H9 (cell line): ENCODE data around the gene DCAF6. TPM values are rescaled to one million over a fixed set of nuclear protein-coding genes. Genes with fewer than 3 reads are reported as not detected.

Experiments
- DNase-seq: peaks from one replicate; pipeline ENCODE4 v3.0.0-alpha.2; 2017
- H2AFZ ChIP-seq: one replicate; pipeline ENCODE4 v1.6.1; 2013; ENCODE audit warnings: mild to moderate bottlenecking, low read length, control low read depth, moderate library complexity
- H2AK5ac ChIP-seq: 2 replicates; pipeline ENCODE4 v1.6.1; 2013; ENCODE audit warnings: low read length, control low read depth, mixed read lengths; ENCODE audit not compliant: insufficient read length
- H2BK120ac ChIP-seq: one replicate; pipeline ENCODE4 v1.6.1; 2013; ENCODE audit warnings: low read depth, mild to moderate bottlenecking, low read length, control low read depth, inconsistent platforms; ENCODE audit not compliant: poor library complexity, severe bottlenecking
- H2BK12ac ChIP-seq: 2 replicates; pipeline ENCODE4 v1.6.1; 2013; ENCODE audit warnings: low read length, control low read depth, mixed read lengths, low read depth; ENCODE audit not compliant: insufficient read length
- H2BK15ac ChIP-seq: 2 replicates; pipeline ENCODE4 v1.6.1; 2013; ENCODE audit warnings: low read depth, low read length, control low read depth
- H2BK20ac ChIP-seq: one replicate; pipeline ENCODE4 v1.6.1; 2013; ENCODE audit warnings: low read depth, mild to moderate bottlenecking, low read length, control low read depth, inconsistent platforms; ENCODE audit not compliant: poor library complexity, severe bottlenecking
- H2BK5ac ChIP-seq: 2 replicates; pipeline ENCODE4 v1.6.1; 2013; ENCODE audit warnings: low read length, control low read depth, mixed read lengths; ENCODE audit not compliant: insufficient read length
- H3K14ac ChIP-seq: 2 replicates; pipeline ENCODE4 v1.6.1; 2013; ENCODE audit warnings: low read length, control low read depth; ENCODE audit not compliant: insufficient read depth
- H3K18ac ChIP-seq: 2 replicates; pipeline ENCODE4 v1.6.1; 2013; ENCODE audit warnings: low read depth, mild to moderate bottlenecking, mixed read lengths, low read length, control low read depth; ENCODE audit not compliant: insufficient read length
- H3K23ac ChIP-seq: 2 replicates; pipeline ENCODE4 v1.6.1; 2013; ENCODE audit warnings: low read length, control low read depth, mixed read lengths, low read depth; ENCODE audit not compliant: insufficient read length
- H3K23me2 ChIP-seq: 2 replicates; pipeline ENCODE4 v1.6.1; 2013; ENCODE audit warnings: low read depth, mild to moderate bottlenecking, mixed read lengths, low read length, control low read depth; ENCODE audit not compliant: insufficient read length, poor library complexity, severe bottlenecking
- H3K27ac ChIP-seq: 2 replicates; pipeline ENCODE4 v1.5.1; 2013; ENCODE audit warnings: low read length, control low read depth, mixed read lengths, low read depth; ENCODE audit not compliant: insufficient read length
- H3K27me3 ChIP-seq: 2 replicates; pipeline ENCODE4 v1.6.1; 2013; ENCODE audit warnings: low read length, control low read depth, inconsistent platforms; ENCODE audit not compliant: insufficient read depth
- H3K4ac ChIP-seq: 2 replicates; pipeline ENCODE4 v1.6.1; 2013; ENCODE audit warnings: low read depth, mild to moderate bottlenecking, control low read depth, inconsistent platforms, low read length, moderate library complexity
- H3K4me1 ChIP-seq: 2 replicates; pipeline ENCODE4 v1.6.1; 2013; ENCODE audit warnings: low read length, control low read depth, inconsistent platforms; ENCODE audit not compliant: insufficient read depth
- H3K4me2 ChIP-seq: 2 replicates; pipeline ENCODE4 v1.6.1; 2013; ENCODE audit warnings: low read length, control low read depth, mixed read lengths; ENCODE audit not compliant: insufficient read length, insufficient read depth
- H3K56ac ChIP-seq: 2 replicates; pipeline ENCODE4 v1.6.1; 2013; ENCODE audit warnings: low read depth, mild to moderate bottlenecking, mixed read lengths, low read length, control low read depth; ENCODE audit not compliant: insufficient read length
- H3K79me1 ChIP-seq: 2 replicates; pipeline ENCODE4 v1.6.1; 2013; ENCODE audit warnings: low read depth, mild to moderate bottlenecking, moderate library complexity, low read length, control low read depth, inconsistent platforms; ENCODE audit not compliant: insufficient read depth, poor library complexity, severe bottlenecking
- H3K79me2 ChIP-seq: 2 replicates; pipeline ENCODE4 v1.6.1; 2013; ENCODE audit warnings: low read length, control low read depth, inconsistent platforms; ENCODE audit not compliant: insufficient read depth
- H3K9ac ChIP-seq: 2 replicates; pipeline ENCODE4 v1.6.1; 2013; ENCODE audit warnings: low read length, control low read depth, mixed read lengths; ENCODE audit not compliant: insufficient read length; ENCODE audit errors: extremely low read depth
- H3K9me3 ChIP-seq: one replicate; pipeline ENCODE4 v1.6.1; 2013; ENCODE audit warnings: low read depth, low read length, inconsistent platforms; ENCODE audit not compliant: control insufficient read depth
- H3T11ph ChIP-seq: one replicate; pipeline ENCODE4 v1.6.1; 2013; ENCODE audit warnings: mild to moderate bottlenecking, low read length, control low read depth, inconsistent platforms
- H4K20me1 ChIP-seq: one replicate; pipeline ENCODE4 v1.6.1; 2013; ENCODE audit not compliant: control insufficient read depth, insufficient read length, insufficient read depth
- H4K5ac ChIP-seq: 2 replicates; pipeline ENCODE4 v1.6.1; 2013; ENCODE audit warnings: low read depth, mild to moderate bottlenecking, mixed read lengths, low read length, control low read depth; ENCODE audit not compliant: insufficient read length
- H4K8ac ChIP-seq: replicated peaks from 2 replicates; pipeline ENCODE4 v1.6.1; 2013; ENCODE audit warnings: low read length, control low read depth, mixed read lengths, low read depth; ENCODE audit not compliant: insufficient read length
- H4K91ac ChIP-seq: 2 replicates; pipeline ENCODE4 v1.6.1; 2013; ENCODE audit warnings: low read depth, mild to moderate bottlenecking, moderate library complexity, mixed read lengths, low read length, control low read depth; ENCODE audit not compliant: insufficient read length
- H3K27ac Mint-ChIP-seq, 3 experiments: 2 replicates in 2 of 3; 3 replicates in 1 of 3; pipeline ENCODE4 v1.8.0; 2020 to 2021; ENCODE audit warnings: mixed read lengths in 3 of 3, mild to moderate bottlenecking in 1 of 3, moderate library complexity in 1 of 3
- H3K27me3 Mint-ChIP-seq: 2 replicates; pipeline ENCODE4 v1.8.0; 2021; ENCODE audit warnings: low read depth, mild to moderate bottlenecking, moderate library complexity, mixed read lengths
- H3K36me3 Mint-ChIP-seq, 3 experiments: 2 replicates in 2 of 3; 3 replicates in 1 of 3; pipeline ENCODE4 v1.8.0; 2020 to 2021; ENCODE audit warnings: low read depth in 3 of 3, mixed read lengths in 3 of 3; ENCODE audit not compliant: insufficient read depth in 1 of 3
- H3K4me1 Mint-ChIP-seq, 2 experiments: 2 replicates each; pipeline ENCODE4 v1.8.0; 2020; ENCODE audit warnings: mixed read lengths in 2 of 2
- H3K4me3 Mint-ChIP-seq, 2 experiments: 2 replicates in 1 of 2; 3 replicates in 1 of 2; pipeline ENCODE4 v1.8.0; 2020 to 2021; ENCODE audit warnings: mild to moderate bottlenecking in 2 of 2, mixed read lengths in 2 of 2, moderate library complexity in 1 of 2
- H3K9me3 Mint-ChIP-seq, 2 experiments: 2 replicates in 1 of 2; 3 replicates in 1 of 2; pipeline ENCODE4 v1.8.0; 2020; ENCODE audit warnings: mild to moderate bottlenecking in 2 of 2, mixed read lengths in 2 of 2, moderate library complexity in 1 of 2
- WGBS: extraction: QIAGEN DNeasy Blood & Tissue Kit; methylation state at CpG from one replicate; pipeline ENCODE4 v1.1.7; 2013; ENCODE audit warnings: missing lambda C conversion rate, low lambda C conversion rate, mixed read lengths; ENCODE audit not compliant: insufficient read length; ENCODE audit errors: extremely low coverage; 5-methylcytosine and 5-hydroxymethylcytosine counted together
- total RNA-seq: library from RNA; stranded (reverse); gene quantifications from 2 replicates; pipeline ENCODE4 v1.2.1, GENCODE V29; 2021
- TF ChIP-seq, protein P1 (sequence below): fragments of 200-600 bp; sonication (generic); conservative IDR thresholded peaks from 3 replicates; pipeline ENCODE4 v1.8.0; 2021; ENCODE audit warnings: antibody characterized with exemption, mild to moderate bottlenecking

DCAF6 gene
- total RNA-seq, 1 experiment from 2014 or later = 16.0 TPM

DNA sequence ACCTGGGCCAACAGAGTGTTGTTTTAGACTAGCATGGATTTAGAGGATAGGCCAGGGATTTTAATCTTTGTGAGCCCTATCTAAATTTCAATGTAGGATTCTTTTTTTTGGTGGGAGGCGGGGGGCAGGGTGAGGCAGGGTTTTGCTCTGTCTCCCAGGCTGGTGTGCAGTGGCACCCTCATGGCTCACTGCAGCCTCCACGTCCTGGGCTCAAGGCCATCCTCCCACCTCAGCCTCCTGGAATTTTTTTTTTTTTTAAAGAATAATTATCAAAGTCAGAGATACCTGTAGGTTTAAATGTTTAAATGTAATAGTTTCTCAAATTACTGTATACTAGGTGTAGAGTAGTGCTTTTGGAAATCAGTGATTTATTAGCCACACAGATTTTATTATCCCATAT lies 3.8 kb downstream of the DCAF6 start:
- WGBS = no CpG with 5 or more reads among the region's 2 CpGs
- Histone ChIP-seq H3T11ph (no peak overlapping the region), H4K91ac (no peak overlapping the region), H3K23ac (no peak overlapping the region), H3K56ac (no peak overlapping the region), H2BK5ac (no peak overlapping the region), H2BK15ac (no peak overlapping the region), H3K18ac (no peak overlapping the region), H4K20me1 (no peaks in the 10 kb centered on the region), H3K79me1 (peaks cover 2% of the 10 kb centered on the region), H3K4me1 (no peaks in the 10 kb centered on the region), H3K27me3 (no peaks in the 10 kb centered on the region), H3K4me2 (no peak overlapping the region), H2BK20ac (no peak overlapping the region), H3K4ac (no peak overlapping the region), H2AK5ac (no peak overlapping the region), H3K14ac (no peak overlapping the region), H4K5ac (no peak overlapping the region), H2AFZ (no peak overlapping the region), H3K9ac (no peak overlapping the region), H3K79me2 (peaks cover 12% of the 10 kb centered on the region; the same call in 1 of the 2 replicates), H4K8ac (no peak overlapping the region), H2BK120ac (no peak overlapping the region), H3K27ac (no peak overlapping the region), H2BK12ac (no peak overlapping the region), H3K23me2 (peaks cover 8% of the 10 kb centered on the region), H3K9me3 (no peaks in the 10 kb centered on the region)
- TF ChIP-seq, protein P1, sequence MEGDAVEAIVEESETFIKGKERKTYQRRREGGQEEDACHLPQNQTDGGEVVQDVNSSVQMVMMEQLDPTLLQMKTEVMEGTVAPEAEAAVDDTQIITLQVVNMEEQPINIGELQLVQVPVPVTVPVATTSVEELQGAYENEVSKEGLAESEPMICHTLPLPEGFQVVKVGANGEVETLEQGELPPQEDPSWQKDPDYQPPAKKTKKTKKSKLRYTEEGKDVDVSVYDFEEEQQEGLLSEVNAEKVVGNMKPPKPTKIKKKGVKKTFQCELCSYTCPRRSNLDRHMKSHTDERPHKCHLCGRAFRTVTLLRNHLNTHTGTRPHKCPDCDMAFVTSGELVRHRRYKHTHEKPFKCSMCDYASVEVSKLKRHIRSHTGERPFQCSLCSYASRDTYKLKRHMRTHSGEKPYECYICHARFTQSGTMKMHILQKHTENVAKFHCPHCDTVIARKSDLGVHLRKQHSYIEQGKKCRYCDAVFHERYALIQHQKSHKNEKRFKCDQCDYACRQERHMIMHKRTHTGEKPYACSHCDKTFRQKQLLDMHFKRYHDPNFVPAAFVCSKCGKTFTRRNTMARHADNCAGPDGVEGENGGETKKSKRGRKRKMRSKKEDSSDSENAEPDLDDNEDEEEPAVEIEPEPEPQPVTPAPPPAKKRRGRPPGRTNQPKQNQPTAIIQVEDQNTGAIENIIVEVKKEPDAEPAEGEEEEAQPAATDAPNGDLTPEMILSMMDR = no peak
- DNase-seq = no peak
- Mint-ChIP-seq H3K27ac (no peak overlapping the region), H3K27me3 (no peaks in the 10 kb centered on the region), H3K4me1 (peaks cover 8 to 9% of the 10 kb centered on the region in 2 experiments), H3K36me3 (peaks cover 4 to 21% (median 15%) of the 10 kb centered on the region in 3 experiments), H3K9me3 (peaks cover 3 to 8% of the 10 kb centered on the region in 2 experiments; a peak in 2 of 5 replicates), H3K4me3 (no peak overlapping the region)
